ENCODE measurements around the gene ZFAND2A.
A peak's percentile ranks its signal among the peaks of the same experiment; 100 is the strongest.

ZFAND2A gene

GRCh38 chr7:1104516-1105179 is 55.3 kb downstream of the ZFAND2A start:
- DNase-seq, result peak; percentile 42

GRCh38 chr7:1103789-1104515 is 56.0 kb downstream of the ZFAND2A start:
- DNase-seq, result no peak

- DNase-seq, result no peak
These were observed 56.8 kb downstream of the ZFAND2A start for GRCh38 chr7:1103009-1103788.

Data from right hindlimb (tissue), 1 donor.